PC-3 (cell line): ENCODE results near the gene KCNJ13. TPM values are rescaled to one million over a fixed set of nuclear protein-coding genes. Genes with fewer than 3 reads are reported as not detected.
A peak's percentile ranks its signal among the peaks of the same experiment; 100 is the strongest.

Experiments used
- ATAC-seq: fragments of 200-7000 bp; cut with Tn5 transposase; 2 replicates; pipeline ENCODE4 v1.9.1; 2020; ENCODE audit warnings: mild to moderate bottlenecking, moderate library complexity
- BruUV-seq: library from RNA; stranded (reverse); fragments of 400-500 nt; replicated peaks from 2 replicates; lab custom pipeline; 2021; lab: Mats Ljungman, UMichigan
- CTCF ChIA-PET: fragments of 300-600 bp; sonication (Branson Sonifier 250); formaldehyde crosslinking; loops from one replicate; lab custom pipeline; 2022; ENCODE audit warnings: antibody characterized with exemption; lab: Charles Lee
- POLR2A ChIA-PET: fragments of 300-600 bp; sonication (Branson Sonifier 250); formaldehyde crosslinking; loops from one replicate; lab custom pipeline; 2022; ENCODE audit warnings: antibody characterized with exemption; ENCODE audit not compliant: unreplicated experiment; lab: Charles Lee
- DNase-seq: peaks from one replicate; pipeline ENCODE4 v3.0.0-alpha.2; 2015
- H2AFZ ChIP-seq: fragments of 300-600 bp; sonication (generic); 2 replicates; pipeline ENCODE4 v1.6.0; 2016; ENCODE audit warnings: antibody characterized with exemption, low read length
- H3F3A ChIP-seq: fragments of 300-600 bp; sonication (generic); one replicate; pipeline ENCODE4 v1.6.0; 2017; ENCODE audit warnings: antibody characterized with exemption, low read length, control low read depth, mild to moderate bottlenecking; ENCODE audit not compliant: unreplicated experiment
- H3K27ac ChIP-seq: fragments of 300-600 bp; sonication (generic); 2 replicates; pipeline ENCODE4 v1.5.1; 2016; ENCODE audit warnings: mild to moderate bottlenecking, low read length
- H3K27me3 ChIP-seq: fragments of 300-600 bp; sonication (generic); 2 replicates; pipeline ENCODE4 v1.6.1; 2016; ENCODE audit warnings: low read length, mixed read lengths
- H3K36me3 ChIP-seq: fragments of 300-600 bp; sonication (generic); 2 replicates; pipeline ENCODE4 v1.6.1; 2016; ENCODE audit warnings: low read depth, mixed run types, low read length, mixed read lengths
- H3K4me1 ChIP-seq: fragments of 300-600 bp; sonication (generic); 2 replicates; pipeline ENCODE4 v1.5.1; 2016; ENCODE audit warnings: low read length; ENCODE audit not compliant: insufficient read depth
- H3K4me2 ChIP-seq: fragments of 300-600 bp; sonication (generic); 2 replicates; pipeline ENCODE4 v1.6.0; 2016; ENCODE audit warnings: low read length
- H3K4me3 ChIP-seq: fragments of 300-600 bp; sonication (generic); 2 replicates; pipeline ENCODE4 v1.5.1; 2016; ENCODE audit warnings: mild to moderate bottlenecking, low read length, mixed read lengths
- H3K79me2 ChIP-seq: fragments of 300-600 bp; sonication (generic); 2 replicates; pipeline ENCODE4 v1.6.1; 2017; ENCODE audit warnings: low read length, mixed read lengths
- H3K9ac ChIP-seq: fragments of 300-600 bp; sonication (generic); 2 replicates; pipeline ENCODE4 v1.6.0; 2016; ENCODE audit warnings: mild to moderate bottlenecking, low read length
- H3K9me2 ChIP-seq: fragments of 300-600 bp; sonication (generic); replicated peaks from 2 replicates; pipeline ENCODE4 v1.6.1; 2016; ENCODE audit warnings: mixed run types, low read length, mixed read lengths
- H3K9me3 ChIP-seq: fragments of 300-600 bp; sonication (generic); 2 replicates; pipeline ENCODE4 v1.6.1; 2016; ENCODE audit warnings: low read length, mixed read lengths
- H4K20me1 ChIP-seq: fragments of 300-600 bp; sonication (generic); 2 replicates; pipeline ENCODE4 v1.6.1; 2016; ENCODE audit warnings: low read length, mixed read lengths
- EZH2 ChIP-seq: fragments of 300-600 bp; sonication (generic); IDR thresholded peaks from one replicate; pipeline ENCODE4 v1.6.1; 2017; ENCODE audit warnings: antibody characterized with exemption, mild to moderate bottlenecking, low read length; ENCODE audit not compliant: unreplicated experiment
- EZH2phosphoT487 ChIP-seq: fragments of 300-600 bp; sonication (generic); IDR thresholded peaks from 2 replicates; pipeline ENCODE4 v1.6.1; 2018; ENCODE audit warnings: mild to moderate bottlenecking, antibody characterized with exemption, low read length, borderline replicate concordance
- intact Hi-C: fragments of 100-400 bp; cut with micrococcal nuclease; formaldehyde crosslinking; loops from 2 replicates; pipeline ENCODE4 v1.9.0; 2023
- total RNA-seq: library from RNA; depleted of rRNA; stranded (reverse); fragments of >200 nt; gene quantifications from 2 replicates; pipeline ENCODE4 v1.2.3, GENCODE V29; 2014
- TF ChIP-seq, protein P1 (sequence below): fragments of 300-600 bp; sonication (generic); conservative IDR thresholded peaks from 2 replicates; pipeline ENCODE4 v1.5.1; 2017; ENCODE audit warnings: antibody characterized with exemption, low read depth, mild to moderate bottlenecking, low read length

The KCNJ13 gene
- total RNA-seq, 1 experiment from 2014 or later, result not detected

GRCh38 chr2:232810444-232810843 lies 34.1 kb upstream of the KCNJ13 start:
- TSS peak; percentile 9 for BruUV-seq
- no peak for DNase-seq
- POLR2A ChIA-PET, result interaction anchor here (0.6 kb wide), 1 partner anchor 66 kb away, joined by 3 read pairs; no protein-coding TSS in a partner anchor

GRCh38 chr2:232809349-232810124 lies 33.2 kb upstream of the KCNJ13 start:
- CTCF ChIA-PET, result no interaction called here
- no peak for ATAC-seq

More at GRCh38 chr2:232810444-232810843, 34.1 kb upstream of the KCNJ13 start:
- Histone ChIP-seq H3K9me3 (no peaks in the 10 kb centered on the region), H3K4me1 (no peaks in the 10 kb centered on the region), H3F3A (no peaks in the 10 kb centered on the region), H3K79me2 (no peaks in the 10 kb centered on the region), H3K4me3 (no peak overlapping the region), H3K9ac (no peak overlapping the region), H3K27me3 (no peaks in the 10 kb centered on the region), H4K20me1 (no peaks in the 10 kb centered on the region), H3K36me3 (peaks cover 61% of the 10 kb centered on the region; the same call in 1 of the 2 replicates), H2AFZ (no peak overlapping the region), H3K27ac (no peak overlapping the region), H3K4me2 (no peak overlapping the region), H3K9me2 (no peaks in the 10 kb centered on the region)
- TF ChIP-seq, protein P1, sequence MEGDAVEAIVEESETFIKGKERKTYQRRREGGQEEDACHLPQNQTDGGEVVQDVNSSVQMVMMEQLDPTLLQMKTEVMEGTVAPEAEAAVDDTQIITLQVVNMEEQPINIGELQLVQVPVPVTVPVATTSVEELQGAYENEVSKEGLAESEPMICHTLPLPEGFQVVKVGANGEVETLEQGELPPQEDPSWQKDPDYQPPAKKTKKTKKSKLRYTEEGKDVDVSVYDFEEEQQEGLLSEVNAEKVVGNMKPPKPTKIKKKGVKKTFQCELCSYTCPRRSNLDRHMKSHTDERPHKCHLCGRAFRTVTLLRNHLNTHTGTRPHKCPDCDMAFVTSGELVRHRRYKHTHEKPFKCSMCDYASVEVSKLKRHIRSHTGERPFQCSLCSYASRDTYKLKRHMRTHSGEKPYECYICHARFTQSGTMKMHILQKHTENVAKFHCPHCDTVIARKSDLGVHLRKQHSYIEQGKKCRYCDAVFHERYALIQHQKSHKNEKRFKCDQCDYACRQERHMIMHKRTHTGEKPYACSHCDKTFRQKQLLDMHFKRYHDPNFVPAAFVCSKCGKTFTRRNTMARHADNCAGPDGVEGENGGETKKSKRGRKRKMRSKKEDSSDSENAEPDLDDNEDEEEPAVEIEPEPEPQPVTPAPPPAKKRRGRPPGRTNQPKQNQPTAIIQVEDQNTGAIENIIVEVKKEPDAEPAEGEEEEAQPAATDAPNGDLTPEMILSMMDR, result no peak
- TF ChIP-seq EZH2phosphoT487 (no peak), EZH2 (no peak)
- CTCF ChIA-PET, result no interaction called here
- intact Hi-C loops, result no loop called here
- no peak for ATAC-seq

More at GRCh38 chr2:232809349-232810124, 33.2 kb upstream of the KCNJ13 start:
- DNase-seq, result no peak
- Histone ChIP-seq H3K4me2 (no peak overlapping the region), H3K9ac (no peak overlapping the region), H3K9me3 (no peaks in the 10 kb centered on the region), H3F3A (no peaks in the 10 kb centered on the region), H3K27me3 (no peaks in the 10 kb centered on the region), H3K79me2 (no peaks in the 10 kb centered on the region), H3K4me1 (no peaks in the 10 kb centered on the region), H3K36me3 (peaks cover 55% of the 10 kb centered on the region; the same call in 1 of the 2 replicates), H3K27ac (no peak overlapping the region), H3K4me3 (no peak overlapping the region), H2AFZ (no peak overlapping the region), H4K20me1 (no peaks in the 10 kb centered on the region), H3K9me2 (no peaks in the 10 kb centered on the region)
- BruUV-seq, result no TSS peak
- TF ChIP-seq EZH2phosphoT487, result no peak
- TF ChIP-seq, protein P1, result peak; percentile 30
- intact Hi-C loops, result no loop called here
- POLR2A ChIA-PET, result interaction anchor here (0.7 kb wide), 1 partner anchor 113 kb away, joined by 3 read pairs; no protein-coding TSS in a partner anchor
